Transverse colon (tissue), 4 donors: ENCODE results near the gene MROH7. TPM values are rescaled to one million over a fixed set of nuclear protein-coding genes. Genes with fewer than 3 reads are reported as not detected.

ENCODE experiments used
- DNase-seq: peaks from one replicate; pipeline ENCODE4 v3.0.0-alpha.2; 2019
- H3K27ac ChIP-seq, 4 donors: fragments of 200-600 bp; sonication (generic); 2 replicates each; pipeline ENCODE4 v1.5.1; 2016 to 2018; ENCODE audit warnings: inconsistent platforms in 4 of 4
- H3K27me3 ChIP-seq: fragments of 200-600 bp; sonication (generic); 2 replicates; pipeline ENCODE4 v1.5.1; 2017; ENCODE audit warnings: inconsistent platforms
- H3K36me3 ChIP-seq, 4 donors: fragments of 200-600 bp; sonication (generic); 2 replicates each; pipeline ENCODE4 v1.5.1; 2017 to 2019; ENCODE audit warnings: inconsistent platforms in 4 of 4
- H3K4me1 ChIP-seq, 4 donors: fragments of 200-600 bp; sonication (generic); 2 replicates each; pipeline ENCODE4 v1.5.1; 2017 to 2020; ENCODE audit warnings: inconsistent platforms in 4 of 4
- H3K4me3 ChIP-seq, 4 donors: fragments of 200-600 bp; sonication (generic); 1 replicate in 1 of 4; 2 replicates in 3 of 4; pipeline versions ENCODE4 v1.5.1 to v1.6.1; 2017 to 2019; ENCODE audit warnings: inconsistent platforms in 4 of 4
- H3K9me3 ChIP-seq, 2 donors: fragments of 200-600 bp; sonication (generic); 2 replicates each; pipeline ENCODE4 v1.5.1; 2017 to 2019; ENCODE audit warnings: inconsistent platforms in 2 of 2
- EP300 ChIP-seq: sonication (generic); formaldehyde crosslinking; IDR thresholded peaks from one replicate; pipeline ENCODE4 v1.6.1; 2017; ENCODE audit warnings: antibody characterized with exemption, low read depth
- POLR2A ChIP-seq: fragments of 450-650 bp; IDR thresholded peaks from one replicate; pipeline ENCODE4 v1.6.1; 2016; ENCODE audit warnings: antibody characterized with exemption, mild to moderate bottlenecking, moderate library complexity
- POLR2AphosphoS5 ChIP-seq, 3 donors: sonication (generic); formaldehyde crosslinking; IDR thresholded peaks; one replicate each; pipeline ENCODE4 v1.6.1; 2016; ENCODE audit warnings: antibody characterized with exemption in 3 of 3
- WGBS, 2 donors: methylation state at CpG; one replicate each; pipeline ENCODE4 v1.1.5; 2018; ENCODE audit warnings: low coverage in 1 of 2; 5-methylcytosine and 5-hydroxymethylcytosine counted together
- in situ Hi-C, 4 donors: fragments of 200-750 bp; cut with MboI; loops; one replicate each; pipeline versions ENCODE4 v1.15.0 to v1.15.1; 2017; ENCODE audit warnings: low sequenced_read_pairs in 3 of 4, low pct_ligation_motif_present in 1 of 4, low pct_unique_long_range_greater_than_20kb in 1 of 4
- intact Hi-C: fragments of 100-400 bp; cut with DNase I; formaldehyde crosslinking; loops from one replicate; pipeline ENCODE4 v1.15.1; 2023; ENCODE audit warnings: low total_unique reads
- total RNA-seq, 4 donors: library from RNA; depleted of rRNA; stranded (reverse); fragments of >200 nt; gene quantifications; one replicate each; pipeline ENCODE4 v1.1.0, GENCODE V29; 2016
- TF ChIP-seq, protein P1 (sequence below), 5 experiments: fragments of 200-600 bp in 3 of 5; fragments of 450-650 bp in 2 of 5; sonication (generic) in 3 of 5; IDR thresholded peaks; 1 replicate in 2 of 5; 2 replicates in 3 of 5; pipeline ENCODE4 v1.5.1; 2016 to 2017; ENCODE audit warnings: antibody characterized with exemption in 5 of 5, inconsistent platforms in 3 of 5, mild to moderate bottlenecking in 2 of 5, moderate library complexity in 1 of 5

MROH7 gene
- total RNA-seq, 4 donors from 2014 or later = 16.1 to 69.9 (median 30.5) TPM

DNA sequence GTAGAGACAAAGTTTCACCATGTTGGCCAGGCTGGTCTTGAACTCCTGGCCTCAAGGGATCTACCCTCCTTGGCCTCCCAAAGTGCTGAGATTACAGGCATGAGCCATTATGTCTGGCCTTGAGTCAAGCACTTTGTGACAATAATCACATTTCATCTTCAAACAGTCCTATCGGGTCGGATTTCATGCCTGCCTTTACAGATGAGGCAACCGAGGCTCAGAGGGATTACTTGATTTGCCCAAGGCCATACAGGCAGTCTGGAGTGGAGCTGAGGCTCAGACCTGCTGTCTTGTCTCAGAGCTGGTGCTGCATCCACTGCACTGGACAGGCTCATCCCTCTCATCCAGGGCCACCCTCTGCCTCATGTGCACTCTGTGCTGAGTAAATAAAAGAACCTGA lies 44.8 kb upstream of the MROH7 start:
- Histone ChIP-seq H3K27me3 (no peaks in the 10 kb centered on the region), H3K4me1 (no peaks in the 10 kb centered on the region), H3K4me3 (no peak overlapping the region), H3K36me3 (peaks cover 0 to 17% (median 6%) of the 10 kb centered on the region in 4 donors), H3K9me3 (no peaks in the 10 kb centered on the region), H3K27ac (no peak overlapping the region)
- DNase-seq = no peak
- in situ Hi-C loops = no loop called here
- intact Hi-C loops = no loop called here
- no peak for TF ChIP-seq POLR2AphosphoS5 (IDR thresholded peaks at IDR 0.05)
- TF ChIP-seq EP300 = no peak
- 80 to 84% methylated on average over 1 to 3 of the region's 3 CpGs for WGBS, 2 donors

DNA sequence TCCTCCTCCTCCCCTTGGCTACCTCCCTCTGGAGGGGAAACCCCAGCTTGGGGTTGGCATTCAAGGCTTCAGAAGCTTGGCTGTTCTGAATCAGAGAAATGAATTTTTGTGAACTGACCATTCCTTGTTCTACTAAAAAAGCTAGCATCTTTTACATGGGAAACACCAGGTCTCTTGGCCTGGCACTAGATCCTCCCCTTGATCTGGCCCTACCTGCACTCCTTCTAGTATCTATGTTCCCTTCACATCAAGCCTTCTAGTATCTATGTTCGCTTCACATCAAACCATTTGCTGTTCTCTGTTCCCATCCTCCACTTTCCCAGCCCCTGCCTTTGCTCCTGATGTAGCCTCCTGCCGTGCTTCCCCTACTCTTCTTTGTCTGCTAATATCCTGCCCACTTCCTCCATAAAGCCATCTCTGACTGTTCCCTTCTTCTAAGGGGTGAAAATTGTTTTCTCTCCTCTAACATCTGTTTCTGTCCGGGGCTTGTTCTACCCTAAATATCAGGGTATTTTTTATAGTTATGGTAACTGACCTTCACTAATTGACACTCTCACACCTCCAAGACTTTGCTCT lies 44.0 kb upstream of the MROH7 start:
- no peak overlapping the region for H3K4me3 ChIP-seq
- H3K27me3 ChIP-seq = no peaks in the 10 kb centered on the region
- TF ChIP-seq, protein P1, sequence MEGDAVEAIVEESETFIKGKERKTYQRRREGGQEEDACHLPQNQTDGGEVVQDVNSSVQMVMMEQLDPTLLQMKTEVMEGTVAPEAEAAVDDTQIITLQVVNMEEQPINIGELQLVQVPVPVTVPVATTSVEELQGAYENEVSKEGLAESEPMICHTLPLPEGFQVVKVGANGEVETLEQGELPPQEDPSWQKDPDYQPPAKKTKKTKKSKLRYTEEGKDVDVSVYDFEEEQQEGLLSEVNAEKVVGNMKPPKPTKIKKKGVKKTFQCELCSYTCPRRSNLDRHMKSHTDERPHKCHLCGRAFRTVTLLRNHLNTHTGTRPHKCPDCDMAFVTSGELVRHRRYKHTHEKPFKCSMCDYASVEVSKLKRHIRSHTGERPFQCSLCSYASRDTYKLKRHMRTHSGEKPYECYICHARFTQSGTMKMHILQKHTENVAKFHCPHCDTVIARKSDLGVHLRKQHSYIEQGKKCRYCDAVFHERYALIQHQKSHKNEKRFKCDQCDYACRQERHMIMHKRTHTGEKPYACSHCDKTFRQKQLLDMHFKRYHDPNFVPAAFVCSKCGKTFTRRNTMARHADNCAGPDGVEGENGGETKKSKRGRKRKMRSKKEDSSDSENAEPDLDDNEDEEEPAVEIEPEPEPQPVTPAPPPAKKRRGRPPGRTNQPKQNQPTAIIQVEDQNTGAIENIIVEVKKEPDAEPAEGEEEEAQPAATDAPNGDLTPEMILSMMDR (IDR thresholded peaks at IDR 0.05) = no peak
- TF ChIP-seq POLR2A (no peak), POLR2AphosphoS5 (IDR thresholded peaks at IDR 0.05) (no peak), EP300 (no peak)
- no peaks in the 10 kb centered on the region for H3K9me3 ChIP-seq
- H3K4me1 ChIP-seq = no peaks in the 10 kb centered on the region
- no peak for DNase-seq
- intact Hi-C loops = no loop called here
- peaks cover 0 to 17% (median 6%) of the 10 kb centered on the region in 4 donors for H3K36me3 ChIP-seq
- WGBS, 2 donors = 70 to 78% methylated on average over 2 to 3 of the region's 3 CpGs
- H3K27ac ChIP-seq = no peak overlapping the region
- in situ Hi-C loops = no loop called here

- TF ChIP-seq POLR2AphosphoS5 (IDR thresholded peaks at IDR 0.05) (no peak), POLR2A (no peak), EP300 (no peak)
- TF ChIP-seq, protein P1 (IDR thresholded peaks at IDR 0.05) = no peak
- no peak for DNase-seq
- H3K4me3 ChIP-seq = no peak overlapping the region
- peaks cover 0 to 17% (median 6%) of the 10 kb centered on the region in 4 donors for H3K36me3 ChIP-seq
- H3K9me3 ChIP-seq = no peaks in the 10 kb centered on the region
- peaks cover 0 to 7% (median 4%) of the 10 kb centered on the region in 4 donors for H3K4me1 ChIP-seq
- WGBS, 2 donors = 91% methylated on average over 11 of the region's 13 CpGs; no CpG with 5 or more reads in 1 of the 2 donors
- no peaks in the 10 kb centered on the region for H3K27me3 ChIP-seq
- intact Hi-C loops = no loop called here
- no peak overlapping the region for H3K27ac ChIP-seq
- in situ Hi-C loops = no loop called here
These were observed 42.3 kb upstream of the MROH7 start for GRCh38 chr1:54599211-54599823.

GRCh38 chr1:54600947-54601721 lies 40.5 kb upstream of the MROH7 start:
- Histone ChIP-seq H3K27ac (no peak overlapping the region), H3K9me3 (no peaks in the 10 kb centered on the region), H3K4me3 (no peak overlapping the region), H3K4me1 (peaks cover 0 to 13% (median 6%) of the 10 kb centered on the region in 4 donors), H3K27me3 (no peaks in the 10 kb centered on the region), H3K36me3 (peaks cover 0 to 13% (median 1%) of the 10 kb centered on the region in 4 donors)
- 61 to 71% methylated on average over 3 to 12 of the region's 21 CpGs for WGBS, 2 donors
- intact Hi-C loops = no loop called here
- no peak for DNase-seq
- no peak for TF ChIP-seq POLR2A
- TF ChIP-seq POLR2AphosphoS5 (IDR thresholded peaks at IDR 0.05) = no peak
- TF ChIP-seq EP300 = no peak
- TF ChIP-seq, protein P1 (IDR thresholded peaks at IDR 0.05) = no peak
- in situ Hi-C loops = no loop called here
